Lung (tissue), 12 donors: ENCODE measurements around the gene LTBP2. TPM values are rescaled to one million over a fixed set of nuclear protein-coding genes. Genes with fewer than 3 reads are reported as not detected.
A peak's percentile ranks its signal among the peaks of the same experiment; 100 is the strongest.

Experiments
- ATAC-seq: fragments of 200-7000 bp; cut with Tn5 transposase; one replicate; pipeline ENCODE4 v1.9.1; 2020; ENCODE audit warnings: moderate number of reproducible peaks; ENCODE audit not compliant: insufficient read depth, low FRiP score
- DNase-seq, 3 donors: peaks; one replicate each; pipeline ENCODE4 v3.0.0-alpha.2; 2013 to 2017
- H3K27ac ChIP-seq, 2 donors: one replicate each; pipeline ENCODE4 v1.5.1; 2013; ENCODE audit warnings: mild to moderate bottlenecking in 2 of 2, moderate library complexity in 2 of 2, control low read depth in 1 of 2, inconsistent platforms in 1 of 2, low read depth in 1 of 2, low read length in 1 of 2
- H3K27me3 ChIP-seq, 3 donors: one replicate each; pipeline ENCODE4 v1.5.1; 2013; ENCODE audit warnings: low read length in 2 of 3; ENCODE audit not compliant: control insufficient read depth in 3 of 3, insufficient read depth in 3 of 3
- H3K36me3 ChIP-seq, 4 donors: one replicate each; pipeline ENCODE4 v1.5.1; 2013; ENCODE audit warnings: low read length in 4 of 4, mild to moderate bottlenecking in 1 of 4, moderate library complexity in 1 of 4; ENCODE audit not compliant: control insufficient read depth in 4 of 4, insufficient read depth in 4 of 4
- H3K4me1 ChIP-seq, 5 donors: one replicate each; pipeline ENCODE4 v1.5.1; 2013; ENCODE audit warnings: low read length in 5 of 5, mild to moderate bottlenecking in 2 of 5, moderate library complexity in 1 of 5; ENCODE audit not compliant: control insufficient read depth in 5 of 5, insufficient read depth in 5 of 5
- H3K4me3 ChIP-seq: one replicate; pipeline ENCODE4 v1.5.1; 2013; ENCODE audit warnings: mild to moderate bottlenecking, control low read depth, moderate library complexity
- H3K9ac ChIP-seq, 2 donors: one replicate each; pipeline ENCODE4 v1.5.1; 2013; ENCODE audit warnings: low read length in 2 of 2, control low read depth in 1 of 2; ENCODE audit not compliant: insufficient read depth in 1 of 2
- H3K9me3 ChIP-seq, 4 donors: one replicate each; pipeline ENCODE4 v1.5.1; 2013; ENCODE audit warnings: low read length in 3 of 4, mild to moderate bottlenecking in 1 of 4, moderate library complexity in 1 of 4; ENCODE audit not compliant: control insufficient read depth in 4 of 4, insufficient read depth in 3 of 4
- WGBS, 2 donors: extraction: QIAGEN DNeasy Blood & Tissue Kit; methylation state at CpG; one replicate each; pipeline ENCODE4 v1.1.7; 2013; 5-methylcytosine and 5-hydroxymethylcytosine counted together
- polyA plus RNA-seq, 2 donors: library from polyadenylated mRNA; stranded (reverse); fragments of 200-250 nt; gene quantifications; one replicate each; pipeline ENCODE4 v1.2.1, GENCODE V29; 2013
- total RNA-seq, 2 donors: library from RNA; depleted of rRNA in 1 of 2; stranded (reverse); fragments of >200 nt in 1 of 2; gene quantifications; one replicate each; pipeline ENCODE4 v1.2.1, GENCODE V29; 2014 to 2021
- TF ChIP-seq, protein P1 (sequence below): IDR thresholded peaks from 2 replicates; pipeline ENCODE4 v1.5.1; 2012; ENCODE audit warnings: mild to moderate bottlenecking; ENCODE audit errors: control extremely low read depth, extremely low read depth
- donor health status: control.
- donor health status: control.
- donor health status: Bipolar disorder and iron deficiency.
- donor health status: healthy.
- donor health status: DM: yes; HTN: yes; CAD: no.

The LTBP2 gene
- total and polyA plus RNA-seq, 4 donors = 13.2 to 78.4 (median 25.8) TPM

DNA sequence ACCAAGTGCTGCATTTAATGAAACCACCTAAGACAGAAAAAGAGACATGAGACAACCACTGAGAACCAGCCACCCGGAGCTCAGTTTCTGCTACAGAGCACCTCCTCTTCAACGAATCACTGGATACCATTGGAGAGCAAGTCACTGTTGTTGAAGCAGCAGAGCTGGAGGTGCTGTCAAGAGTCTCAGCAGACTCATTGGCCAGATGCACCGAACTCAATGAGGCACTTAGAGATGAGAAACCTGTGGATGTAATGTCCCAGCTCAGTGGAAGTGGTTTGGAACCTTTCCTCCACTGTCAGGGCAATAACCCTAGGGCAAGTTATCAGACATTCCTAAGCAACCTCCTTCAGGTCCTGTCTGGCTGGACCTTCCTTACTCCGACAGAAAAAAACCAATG, 132.0 kb downstream of the LTBP2 start:
- DNase-seq (no peak), ATAC-seq (no peak)
- no peaks in the 10 kb centered on the region for H3K9me3 ChIP-seq
- no peaks in the 10 kb centered on the region for H3K27me3 ChIP-seq
- 78 to 90% methylated on average over 4 of the region's 4 CpGs for WGBS, 2 donors
- no peak overlapping the region for H3K9ac ChIP-seq
- no peak overlapping the region for H3K27ac ChIP-seq
- TF ChIP-seq, protein P1, sequence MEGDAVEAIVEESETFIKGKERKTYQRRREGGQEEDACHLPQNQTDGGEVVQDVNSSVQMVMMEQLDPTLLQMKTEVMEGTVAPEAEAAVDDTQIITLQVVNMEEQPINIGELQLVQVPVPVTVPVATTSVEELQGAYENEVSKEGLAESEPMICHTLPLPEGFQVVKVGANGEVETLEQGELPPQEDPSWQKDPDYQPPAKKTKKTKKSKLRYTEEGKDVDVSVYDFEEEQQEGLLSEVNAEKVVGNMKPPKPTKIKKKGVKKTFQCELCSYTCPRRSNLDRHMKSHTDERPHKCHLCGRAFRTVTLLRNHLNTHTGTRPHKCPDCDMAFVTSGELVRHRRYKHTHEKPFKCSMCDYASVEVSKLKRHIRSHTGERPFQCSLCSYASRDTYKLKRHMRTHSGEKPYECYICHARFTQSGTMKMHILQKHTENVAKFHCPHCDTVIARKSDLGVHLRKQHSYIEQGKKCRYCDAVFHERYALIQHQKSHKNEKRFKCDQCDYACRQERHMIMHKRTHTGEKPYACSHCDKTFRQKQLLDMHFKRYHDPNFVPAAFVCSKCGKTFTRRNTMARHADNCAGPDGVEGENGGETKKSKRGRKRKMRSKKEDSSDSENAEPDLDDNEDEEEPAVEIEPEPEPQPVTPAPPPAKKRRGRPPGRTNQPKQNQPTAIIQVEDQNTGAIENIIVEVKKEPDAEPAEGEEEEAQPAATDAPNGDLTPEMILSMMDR = no peak
- H3K4me3 ChIP-seq = no peak overlapping the region
- H3K4me1 ChIP-seq = peaks cover 0 to 1% (median 0%) of the 10 kb centered on the region in 5 donors
- H3K36me3 ChIP-seq = peaks cover 11 to 35% (median 27%) of the 10 kb centered on the region in 4 donors

DNA sequence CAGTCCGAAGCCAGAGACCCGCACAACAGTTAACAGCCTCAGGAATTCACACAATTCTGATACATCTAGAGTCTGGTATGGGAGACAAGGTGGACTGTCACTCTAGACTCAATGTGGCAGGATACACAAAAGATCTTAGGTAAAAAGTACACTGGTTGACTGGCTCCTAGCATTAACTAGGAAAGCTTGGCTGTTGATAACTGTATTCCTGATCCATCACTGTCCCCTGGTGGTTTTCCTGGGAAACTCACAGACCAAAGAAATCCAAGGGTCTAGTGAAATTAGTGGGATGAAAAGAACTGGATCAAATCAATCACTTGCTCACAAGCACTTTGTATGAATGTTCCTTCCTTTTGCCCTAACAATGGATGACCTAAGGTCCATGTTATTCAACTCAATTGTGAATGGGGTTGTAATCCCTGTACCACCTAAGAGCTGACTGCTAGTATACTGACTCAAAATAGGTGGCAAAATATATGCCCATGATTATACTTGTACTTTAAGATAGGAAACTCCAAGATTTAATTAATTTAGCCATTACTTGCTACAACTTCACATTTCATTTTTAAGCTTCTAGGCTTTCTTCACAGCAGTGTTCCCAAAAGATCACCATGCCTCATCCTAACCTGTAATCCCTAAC, 132.9 kb downstream of the LTBP2 start:
- ATAC-seq = no peak
- Histone ChIP-seq H3K27me3 (no peaks in the 10 kb centered on the region), H3K4me1 (peaks cover 0 to 1% (median 0%) of the 10 kb centered on the region in 5 donors), H3K36me3 (peaks cover 11 to 34% (median 24%) of the 10 kb centered on the region in 4 donors), H3K9ac (no peak overlapping the region), H3K4me3 (no peak overlapping the region), H3K27ac (no peak overlapping the region), H3K9me3 (no peaks in the 10 kb centered on the region)
- peak; percentile 28 to 47 (median 44) for DNase-seq
- TF ChIP-seq, protein P1 = peak; percentile 45
- 96 to 97% methylated on average over 2 of the region's 2 CpGs for WGBS, 2 donors

DNA sequence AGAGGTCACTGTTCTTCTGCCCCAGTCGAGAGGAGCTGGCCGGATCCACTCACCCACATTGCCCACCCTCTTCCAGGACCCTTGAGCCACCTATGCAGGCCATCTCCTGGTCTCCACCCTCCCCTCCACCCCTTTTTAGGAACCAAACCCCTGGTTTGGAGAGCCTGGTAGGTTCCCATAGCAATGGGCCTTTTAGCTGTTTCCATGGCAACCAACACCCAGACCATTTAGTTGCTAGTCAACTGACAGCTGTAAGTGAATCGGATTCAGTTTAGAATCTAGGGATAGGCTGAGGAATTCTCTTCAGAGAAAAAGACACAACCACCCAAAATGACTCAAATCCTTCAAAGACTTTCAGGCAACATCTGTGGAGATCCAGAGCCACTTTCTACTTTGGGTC, 135.4 kb downstream of the LTBP2 start:
- H3K4me1 ChIP-seq = peaks cover 0 to 3% (median 0%) of the 10 kb centered on the region in 5 donors
- H3K27ac ChIP-seq = no peak overlapping the region

More for the DNA sequence above, 135.4 kb downstream of the LTBP2 start:
- no peak overlapping the region for H3K9ac ChIP-seq
- no peak for DNase-seq
- TF ChIP-seq, protein P1 = no peak
- H3K4me3 ChIP-seq = no peak overlapping the region
- no peaks in the 10 kb centered on the region for H3K27me3 ChIP-seq
- H3K9me3 ChIP-seq = no peaks in the 10 kb centered on the region
- no peak for ATAC-seq
- peaks cover 4 to 26% (median 17%) of the 10 kb centered on the region in 4 donors for H3K36me3 ChIP-seq
- 91 to 96% methylated on average over 3 of the region's 3 CpGs for WGBS, 2 donors
